GM21717 (cell line): ENCODE data around the gene BTD.

Source experiments
- ATAC-seq: cut with Tn5 transposase; IDR thresholded peaks from one replicate; pipeline ENCODE4 v1.9.1; 2021; ENCODE audit warnings: mild to moderate bottlenecking, moderate library complexity; ENCODE audit not compliant: unreplicated experiment

Gene BTD

GRCh38 chr3:15660055-15660935 lies 58.8 kb downstream of the BTD start:
- no peak for ATAC-seq

- no peak for ATAC-seq
These were observed 62.6 kb downstream of the BTD start for GRCh38 chr3:15664144-15664543.

- no peak for ATAC-seq
These were observed 64.1 kb downstream of the BTD start for GRCh38 chr3:15665510-15666150.

- no peak for ATAC-seq
These were observed 64.7 kb downstream of the BTD start for GRCh38 chr3:15666277-15666676.

- no peak for ATAC-seq
These were observed 65.9 kb downstream of the BTD start for GRCh38 chr3:15667484-15667883.

- ATAC-seq = no peak
These were observed 72.0 kb downstream of the BTD start for GRCh38 chr3:15673536-15673935.

GRCh38 chr3:15676259-15676658 lies 74.7 kb downstream of the BTD start:
- no peak for ATAC-seq

GRCh38 chr3:15679306-15679705 lies 77.8 kb downstream of the BTD start:
- ATAC-seq = no peak

- no peak for ATAC-seq
These were observed 80.1 kb downstream of the BTD start for GRCh38 chr3:15681668-15682067.

GRCh38 chr3:15682561-15683185 lies 81.1 kb downstream of the BTD start:
- no peak for ATAC-seq

GRCh38 chr3:15683253-15683652 lies 81.7 kb downstream of the BTD start:
- no peak for ATAC-seq

GRCh38 chr3:15685927-15686326 lies 84.4 kb downstream of the BTD start:
- no peak for ATAC-seq

- ATAC-seq = no peak
These were observed 88.7 kb downstream of the BTD start for GRCh38 chr3:15690230-15690629.

- ATAC-seq = no peak
These were observed 89.2 kb downstream of the BTD start for GRCh38 chr3:15690748-15691147.

- ATAC-seq = no peak
These were observed 91.8 kb downstream of the BTD start for GRCh38 chr3:15693355-15693754.

GRCh38 chr3:15694628-15695027 lies 93.1 kb downstream of the BTD start:
- ATAC-seq = no peak
